Upper lobe of left lung (tissue), 6 donors: Measurements from ENCODE around the gene MAMDC4. TPM values are rescaled to one million over a fixed set of nuclear protein-coding genes. Genes with fewer than 3 reads are reported as not detected.

Source experiments
- ATAC-seq, 2 donors: fragments of 200-7000 bp; cut with Tn5 transposase; one replicate each; pipeline ENCODE4 v1.9.1; 2022; ENCODE audit warnings: mild to moderate bottlenecking in 2 of 2, moderate library complexity in 2 of 2; ENCODE audit not compliant: low FRiP score in 2 of 2
- DNase-seq, 2 donors: peaks; one replicate each; pipeline ENCODE4 v3.0.0-alpha.2; 2019 to 2020
- H3K27ac ChIP-seq, 4 donors: fragments of 200-600 bp; sonication (generic); one replicate each; pipeline ENCODE4 v1.5.1; 2016 to 2019
- H3K27me3 ChIP-seq, 4 donors: fragments of 200-600 bp; sonication (generic); one replicate each; pipeline ENCODE4 v1.5.1; 2017 to 2019
- H3K36me3 ChIP-seq, 4 donors: fragments of 200-600 bp; sonication (generic); one replicate each; pipeline ENCODE4 v1.5.1; 2016 to 2019
- H3K4me1 ChIP-seq, 4 donors: fragments of 200-600 bp; sonication (generic); one replicate each; pipeline ENCODE4 v1.5.1; 2018 to 2019
- H3K4me3 ChIP-seq, 4 donors: fragments of 200-600 bp; sonication (generic); one replicate each; pipeline ENCODE4 v1.5.1; 2017 to 2019; ENCODE audit warnings: mild to moderate bottlenecking in 2 of 4, moderate library complexity in 1 of 4
- H3K9me3 ChIP-seq, 4 donors: fragments of 200-600 bp; sonication (generic); one replicate each; pipeline ENCODE4 v1.5.1; 2018 to 2019
- EP300 ChIP-seq, 4 donors: sonication (generic); formaldehyde crosslinking; IDR thresholded peaks; one replicate each; pipeline ENCODE4 v1.5.1; 2017; ENCODE audit warnings: antibody characterized with exemption in 4 of 4, control low read depth in 2 of 4
- POLR2A ChIP-seq, 4 donors: fragments of 450-650 bp; IDR thresholded peaks; one replicate each; pipeline ENCODE4 v1.5.1; 2016 to 2017; ENCODE audit warnings: antibody characterized with exemption in 4 of 4, mild to moderate bottlenecking in 2 of 4
- POLR2AphosphoS5 ChIP-seq, 2 donors: sonication (generic); formaldehyde crosslinking; IDR thresholded peaks; one replicate each; pipeline ENCODE4 v1.5.1; 2017; ENCODE audit warnings: antibody characterized with exemption in 2 of 2
- WGBS, 2 donors: methylation state at CpG; one replicate each; pipeline ENCODE4 v1.1.5; 2017 to 2018; 5-methylcytosine and 5-hydroxymethylcytosine counted together
- total RNA-seq, 6 donors: library from RNA; depleted of rRNA in 4 of 6; stranded (reverse); fragments of >200 nt in 4 of 6; gene quantifications; one replicate each; pipeline versions ENCODE4 v1.1.0 to v1.2.1, GENCODE V29; 2016 to 2021
- TF ChIP-seq, protein P1 (sequence below), 6 experiments: fragments of 450-650 bp in 4 of 6; fragments of 200-600 bp in 2 of 6; sonication (generic) in 2 of 6; IDR thresholded peaks; one replicate each; pipeline ENCODE4 v1.5.1; 2016 to 2019; ENCODE audit warnings: antibody characterized with exemption in 6 of 6
- donor health status: DM: no; HTN: no; CAD: no; lungs with moderate emphysema.
- donor health status: DM: no; HTN: yes; CAD: no; lungs with severe emphysema.

MAMDC4 gene
- total RNA-seq, 6 donors from 2014 or later, result 2.1 to 18.9 (median 11.0) TPM

DNA sequence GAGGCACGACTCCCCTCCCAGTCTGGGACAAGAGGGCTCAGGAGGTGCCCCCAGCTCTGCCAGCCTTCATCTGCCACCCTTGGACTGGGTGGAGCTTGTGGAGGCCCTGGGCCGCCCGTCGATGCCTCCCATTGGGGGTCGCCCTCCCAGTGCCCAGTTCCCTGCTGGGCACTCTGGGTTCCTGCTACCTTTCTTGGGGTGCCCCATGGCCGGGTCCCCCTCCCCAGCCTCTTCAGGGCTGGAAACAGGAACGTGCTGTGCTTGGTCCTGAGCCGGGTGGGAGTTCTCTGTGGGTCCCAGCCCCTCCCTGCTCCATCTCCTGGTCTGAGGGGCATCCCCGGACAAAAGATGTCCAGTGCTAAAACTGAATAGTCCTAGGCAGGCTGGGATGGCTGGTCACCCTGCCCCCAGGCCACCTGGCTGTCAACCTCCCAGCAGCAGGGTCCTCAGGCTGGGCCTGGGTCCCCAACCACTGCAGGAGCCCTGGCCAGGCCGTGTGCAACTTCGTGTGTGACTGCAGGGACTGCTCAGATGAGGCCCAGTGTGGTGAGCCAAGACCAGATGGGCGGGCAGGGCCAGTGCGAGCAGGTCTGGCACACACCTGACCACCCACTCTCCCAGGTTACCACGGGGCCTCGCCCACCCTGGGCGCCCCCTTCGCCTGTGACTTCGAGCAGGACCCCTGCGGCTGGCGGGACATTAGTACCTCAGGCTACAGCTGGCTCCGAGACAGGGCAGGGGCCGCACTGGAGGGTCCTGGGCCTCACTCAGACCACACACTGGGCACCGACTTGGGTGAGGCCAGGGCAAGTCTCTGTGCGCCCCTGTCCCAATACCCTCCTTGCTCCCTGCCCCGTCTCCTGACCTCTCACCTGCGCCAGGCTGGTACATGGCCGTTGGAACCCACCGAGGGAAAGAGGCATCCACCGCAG is 784 bp downstream of the MAMDC4 start:
- no peaks in the 10 kb centered on the region for H3K9me3 ChIP-seq
- TF ChIP-seq EP300 (IDR thresholded peaks at IDR 0.05) (no peak), POLR2AphosphoS5 (IDR thresholded peaks at IDR 0.05) (no peak), POLR2A (IDR thresholded peaks at IDR 0.05) (no peak)
- TF ChIP-seq, protein P1, sequence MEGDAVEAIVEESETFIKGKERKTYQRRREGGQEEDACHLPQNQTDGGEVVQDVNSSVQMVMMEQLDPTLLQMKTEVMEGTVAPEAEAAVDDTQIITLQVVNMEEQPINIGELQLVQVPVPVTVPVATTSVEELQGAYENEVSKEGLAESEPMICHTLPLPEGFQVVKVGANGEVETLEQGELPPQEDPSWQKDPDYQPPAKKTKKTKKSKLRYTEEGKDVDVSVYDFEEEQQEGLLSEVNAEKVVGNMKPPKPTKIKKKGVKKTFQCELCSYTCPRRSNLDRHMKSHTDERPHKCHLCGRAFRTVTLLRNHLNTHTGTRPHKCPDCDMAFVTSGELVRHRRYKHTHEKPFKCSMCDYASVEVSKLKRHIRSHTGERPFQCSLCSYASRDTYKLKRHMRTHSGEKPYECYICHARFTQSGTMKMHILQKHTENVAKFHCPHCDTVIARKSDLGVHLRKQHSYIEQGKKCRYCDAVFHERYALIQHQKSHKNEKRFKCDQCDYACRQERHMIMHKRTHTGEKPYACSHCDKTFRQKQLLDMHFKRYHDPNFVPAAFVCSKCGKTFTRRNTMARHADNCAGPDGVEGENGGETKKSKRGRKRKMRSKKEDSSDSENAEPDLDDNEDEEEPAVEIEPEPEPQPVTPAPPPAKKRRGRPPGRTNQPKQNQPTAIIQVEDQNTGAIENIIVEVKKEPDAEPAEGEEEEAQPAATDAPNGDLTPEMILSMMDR (IDR thresholded peaks at IDR 0.05), result no peak
- DNase-seq, result peak in 1 of 2 donors; percentile 75
- H3K27ac ChIP-seq, result no peak overlapping the region
- ATAC-seq, result no peak
- H3K27me3 ChIP-seq, result peaks cover 0 to 4% (median 0%) of the 10 kb centered on the region in 4 donors
- 82 to 91% methylated on average over 7 to 24 of the region's 29 CpGs for WGBS, 2 donors
- no peak overlapping the region for H3K4me3 ChIP-seq
- peaks cover 0 to 14% (median 8%) of the 10 kb centered on the region in 4 donors for H3K36me3 ChIP-seq
- peaks cover 15 to 25% (median 18%) of the 10 kb centered on the region in 4 donors for H3K4me1 ChIP-seq

- H3K4me3 ChIP-seq, result no peak overlapping the region
- H3K36me3 ChIP-seq, result peaks cover 0 to 14% (median 8%) of the 10 kb centered on the region in 4 donors
- no peak for TF ChIP-seq EP300 (IDR thresholded peaks at IDR 0.05)
- TF ChIP-seq POLR2A (IDR thresholded peaks at IDR 0.05), result no peak
- TF ChIP-seq, protein P1 (IDR thresholded peaks at IDR 0.05), result no peak
- no peak for TF ChIP-seq POLR2AphosphoS5 (IDR thresholded peaks at IDR 0.05)
- 71 to 80% methylated on average over 4 of the region's 18 CpGs for WGBS, 2 donors
- no peak overlapping the region for H3K27ac ChIP-seq
- DNase-seq (no peak), ATAC-seq (no peak)
- peaks cover 11 to 23% (median 13%) of the 10 kb centered on the region in 4 donors for H3K4me1 ChIP-seq
- no peaks in the 10 kb centered on the region for H3K9me3 ChIP-seq
- no peaks in the 10 kb centered on the region for H3K27me3 ChIP-seq
These were observed 1.5 kb downstream of the MAMDC4 start for GRCh38 chr9:136853596-136854112.

DNA sequence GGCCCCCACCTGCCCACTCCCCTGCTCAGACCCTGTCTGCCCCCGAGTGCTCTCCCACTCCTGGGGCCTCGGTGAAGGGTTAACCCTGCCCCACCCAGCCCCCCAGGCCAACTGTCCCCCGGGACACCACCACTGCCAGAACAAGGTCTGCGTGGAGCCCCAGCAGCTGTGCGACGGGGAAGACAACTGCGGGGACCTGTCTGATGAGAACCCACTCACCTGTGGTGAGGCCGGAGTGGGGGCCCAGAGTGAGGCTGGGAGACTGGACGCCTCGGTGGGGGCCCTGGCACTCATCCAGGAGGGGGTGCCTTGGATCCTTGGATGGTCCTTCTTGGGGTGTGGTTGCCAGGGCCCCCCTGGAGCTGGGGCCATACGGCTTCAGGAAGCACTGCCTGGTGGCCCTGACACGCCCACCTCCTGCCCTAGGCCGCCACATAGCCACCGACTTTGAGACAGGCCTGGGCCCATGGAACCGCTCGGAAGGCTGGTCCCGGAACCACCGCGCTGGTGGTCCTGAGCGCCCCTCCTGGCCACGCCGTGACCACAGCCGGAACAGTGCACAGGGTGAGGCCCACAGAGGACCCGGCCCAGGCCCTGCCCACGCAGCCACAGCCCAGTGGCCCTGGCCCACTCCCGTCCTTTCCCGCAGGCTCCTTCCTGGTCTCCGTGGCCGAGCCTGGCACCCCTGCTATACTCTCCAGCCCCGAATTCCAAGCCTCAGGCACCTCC is 2.1 kb downstream of the MAMDC4 start:
- ATAC-seq (no peak), DNase-seq (peak in 1 of 2 donors; percentile 77)
- Histone ChIP-seq H3K4me1 (peaks cover 11 to 30% (median 19%) of the 10 kb centered on the region in 4 donors), H3K36me3 (peaks cover 0 to 15% (median 8%) of the 10 kb centered on the region in 4 donors), H3K4me3 (no peak overlapping the region), H3K27ac (no peak overlapping the region), H3K27me3 (no peaks in the 10 kb centered on the region), H3K9me3 (no peaks in the 10 kb centered on the region)
- TF ChIP-seq, protein P1 (IDR thresholded peaks at IDR 0.05), result no peak
- no peak for TF ChIP-seq POLR2A (IDR thresholded peaks at IDR 0.05)
- no peak for TF ChIP-seq POLR2AphosphoS5 (IDR thresholded peaks at IDR 0.05)
- TF ChIP-seq EP300 (IDR thresholded peaks at IDR 0.05), result no peak
- 83 to 84% methylated on average over 6 to 30 of the region's 30 CpGs for WGBS, 2 donors

DNA sequence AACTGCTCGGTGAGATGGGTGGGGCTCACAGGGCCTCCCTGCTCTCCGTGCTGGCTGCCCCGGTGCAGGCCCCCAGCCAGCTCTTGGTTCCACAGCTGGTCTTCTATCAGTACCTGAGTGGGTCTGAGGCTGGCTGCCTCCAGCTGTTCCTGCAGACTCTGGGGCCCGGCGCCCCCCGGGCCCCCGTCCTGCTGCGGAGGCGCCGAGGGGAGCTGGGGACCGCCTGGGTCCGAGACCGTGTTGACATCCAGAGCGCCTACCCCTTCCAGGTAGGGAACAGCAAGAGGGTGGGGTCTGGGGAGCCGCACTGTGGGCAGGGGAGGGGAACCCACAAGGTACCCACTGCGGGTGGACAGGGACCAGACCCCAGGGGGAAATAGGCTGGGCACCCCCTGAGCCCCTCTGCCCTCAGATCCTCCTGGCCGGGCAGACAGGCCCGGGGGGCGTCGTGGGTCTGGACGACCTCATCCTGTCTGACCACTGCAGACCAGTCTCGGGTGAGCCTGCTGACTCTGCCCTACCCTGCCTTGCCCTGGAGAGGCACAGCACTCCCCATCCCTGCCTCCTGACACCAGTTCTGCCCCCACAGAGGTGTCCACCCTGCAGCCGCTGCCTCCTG is 2.8 kb downstream of the MAMDC4 start:
- H3K36me3 ChIP-seq, result peaks cover 0 to 17% (median 8%) of the 10 kb centered on the region in 4 donors
- TF ChIP-seq, protein P1 (IDR thresholded peaks at IDR 0.05), result no peak
- TF ChIP-seq POLR2AphosphoS5 (IDR thresholded peaks at IDR 0.05) (no peak), EP300 (IDR thresholded peaks at IDR 0.05) (no peak), POLR2A (IDR thresholded peaks at IDR 0.05) (no peak)
- H3K27ac ChIP-seq, result no peak overlapping the region
- H3K4me3 ChIP-seq, result no peak overlapping the region
- DNase-seq, result peak in 1 of 2 donors; percentile 70
- WGBS, 2 donors, result 92% methylated on average over 12 to 16 of the region's 23 CpGs
- ATAC-seq, result no peak
- H3K4me1 ChIP-seq, result peaks cover 8 to 29% (median 16%) of the 10 kb centered on the region in 4 donors
- no peaks in the 10 kb centered on the region for H3K9me3 ChIP-seq
- H3K27me3 ChIP-seq, result no peaks in the 10 kb centered on the region
